ENCODE results near the gene INSRR.

The INSRR gene

DNA sequence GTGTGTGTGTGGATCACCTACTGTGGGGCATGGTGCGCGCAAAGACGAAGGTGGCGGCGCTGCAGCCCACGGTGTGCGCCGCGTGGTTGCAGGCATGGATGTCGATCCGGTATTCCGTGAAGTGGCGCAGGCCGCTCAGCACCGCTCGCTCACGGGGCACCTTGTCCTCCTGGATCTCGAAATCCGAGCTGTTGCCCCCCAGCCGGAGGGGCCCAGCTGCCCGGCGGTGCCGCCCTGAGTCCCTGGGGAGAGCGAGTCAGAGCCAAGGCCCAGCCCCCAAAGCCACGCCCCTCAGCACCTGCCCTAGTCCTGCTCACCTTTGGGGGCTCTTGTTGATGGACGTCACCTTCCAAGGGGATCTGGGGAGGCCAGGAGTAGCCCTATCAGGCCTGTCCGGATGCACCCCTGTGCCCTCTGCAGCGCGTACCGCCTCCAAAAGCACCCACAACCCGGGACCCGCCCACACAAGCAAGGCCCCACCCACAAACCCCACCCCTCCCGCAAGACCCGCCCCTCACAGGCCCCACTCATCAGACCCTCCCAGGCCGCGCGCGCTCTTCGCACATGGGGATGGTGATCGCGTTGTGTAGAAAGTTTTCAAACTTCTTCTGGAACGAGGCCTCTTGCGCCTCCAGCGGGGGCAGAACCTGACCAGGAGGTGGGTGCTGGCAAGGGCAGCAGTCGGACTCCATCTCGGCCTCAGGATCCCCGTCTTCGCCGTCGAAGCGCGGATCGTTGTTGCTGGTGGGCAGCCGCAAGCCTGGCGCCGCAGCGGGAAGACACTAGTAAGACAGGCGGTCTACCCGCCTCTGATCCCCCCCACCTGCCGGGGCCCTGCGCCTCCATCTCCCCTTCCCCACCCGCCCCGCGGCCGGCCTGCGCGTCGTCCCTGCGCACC lies 13.6 kb downstream of the INSRR start:
- peak; percentile 48 for DNase-seq (ENCODE audit: low spot score)
- in situ Hi-C loops (cut with MboI; ENCODE audit: low pct_unique_long_range_greater_than_20kb, low sequenced_read_pairs, unreplicated experiment) = no loop called here

DNA sequence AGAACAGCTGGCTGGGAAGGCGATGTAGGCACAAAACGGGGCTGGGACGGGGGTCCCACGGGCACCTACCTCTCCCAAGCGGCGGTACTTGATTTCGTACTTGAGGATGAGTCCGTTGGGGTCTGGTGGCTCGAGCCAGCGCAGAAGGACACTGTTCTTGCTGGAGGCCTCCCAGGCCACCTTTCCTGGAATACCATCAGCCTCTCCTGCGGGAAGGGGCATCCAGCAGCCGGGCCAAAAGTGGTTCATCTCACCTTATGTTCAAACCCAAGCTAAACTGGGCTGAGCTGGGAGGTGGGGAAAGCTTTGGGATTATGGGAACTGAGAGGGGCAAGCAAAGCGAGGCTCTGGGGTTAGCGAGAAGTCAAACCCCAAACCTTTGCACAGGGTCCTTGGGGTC lies 14.3 kb downstream of the INSRR start:
- DNase-seq (ENCODE audit: low spot score) = peak; percentile 20
- in situ Hi-C loops (cut with MboI; ENCODE audit: low pct_unique_long_range_greater_than_20kb, low sequenced_read_pairs, unreplicated experiment) = no loop called here
- TF ChIP-seq, protein P1, sequence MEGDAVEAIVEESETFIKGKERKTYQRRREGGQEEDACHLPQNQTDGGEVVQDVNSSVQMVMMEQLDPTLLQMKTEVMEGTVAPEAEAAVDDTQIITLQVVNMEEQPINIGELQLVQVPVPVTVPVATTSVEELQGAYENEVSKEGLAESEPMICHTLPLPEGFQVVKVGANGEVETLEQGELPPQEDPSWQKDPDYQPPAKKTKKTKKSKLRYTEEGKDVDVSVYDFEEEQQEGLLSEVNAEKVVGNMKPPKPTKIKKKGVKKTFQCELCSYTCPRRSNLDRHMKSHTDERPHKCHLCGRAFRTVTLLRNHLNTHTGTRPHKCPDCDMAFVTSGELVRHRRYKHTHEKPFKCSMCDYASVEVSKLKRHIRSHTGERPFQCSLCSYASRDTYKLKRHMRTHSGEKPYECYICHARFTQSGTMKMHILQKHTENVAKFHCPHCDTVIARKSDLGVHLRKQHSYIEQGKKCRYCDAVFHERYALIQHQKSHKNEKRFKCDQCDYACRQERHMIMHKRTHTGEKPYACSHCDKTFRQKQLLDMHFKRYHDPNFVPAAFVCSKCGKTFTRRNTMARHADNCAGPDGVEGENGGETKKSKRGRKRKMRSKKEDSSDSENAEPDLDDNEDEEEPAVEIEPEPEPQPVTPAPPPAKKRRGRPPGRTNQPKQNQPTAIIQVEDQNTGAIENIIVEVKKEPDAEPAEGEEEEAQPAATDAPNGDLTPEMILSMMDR (IDR thresholded peaks at IDR 0.05; ENCODE audit: extremely low read depth, insufficient read depth, missing control alignments) = no peak

More for the DNA sequence above, 13.6 kb downstream of the INSRR start:
- TF ChIP-seq, protein P1 (IDR thresholded peaks at IDR 0.05; ENCODE audit: extremely low read depth, insufficient read depth, missing control alignments) = no peak

DNA sequence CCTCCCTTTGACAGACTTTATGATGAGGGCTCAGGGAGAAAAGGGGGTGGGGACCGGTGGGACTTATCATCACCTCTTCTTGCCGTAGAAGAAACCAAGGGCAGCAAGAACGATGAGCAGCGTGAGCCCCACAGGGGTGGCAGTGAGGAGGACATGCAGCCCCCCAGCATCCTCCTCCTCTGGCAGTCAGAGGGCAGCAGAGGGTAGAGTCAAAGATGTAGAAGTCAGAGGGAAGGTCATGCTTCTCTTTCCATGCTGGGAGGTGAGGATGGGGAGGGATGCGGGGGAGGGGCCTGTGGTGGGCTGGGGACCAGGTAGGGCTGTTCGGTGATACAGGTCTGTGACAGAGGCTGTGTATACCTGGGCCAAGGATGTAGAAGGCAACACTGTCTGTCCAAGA lies 14.8 kb downstream of the INSRR start:
- TF ChIP-seq, protein P1 (IDR thresholded peaks at IDR 0.05; ENCODE audit: extremely low read depth, insufficient read depth, missing control alignments) = no peak
- in situ Hi-C loops (cut with MboI; ENCODE audit: low pct_unique_long_range_greater_than_20kb, low sequenced_read_pairs, unreplicated experiment) = no loop called here

DNA sequence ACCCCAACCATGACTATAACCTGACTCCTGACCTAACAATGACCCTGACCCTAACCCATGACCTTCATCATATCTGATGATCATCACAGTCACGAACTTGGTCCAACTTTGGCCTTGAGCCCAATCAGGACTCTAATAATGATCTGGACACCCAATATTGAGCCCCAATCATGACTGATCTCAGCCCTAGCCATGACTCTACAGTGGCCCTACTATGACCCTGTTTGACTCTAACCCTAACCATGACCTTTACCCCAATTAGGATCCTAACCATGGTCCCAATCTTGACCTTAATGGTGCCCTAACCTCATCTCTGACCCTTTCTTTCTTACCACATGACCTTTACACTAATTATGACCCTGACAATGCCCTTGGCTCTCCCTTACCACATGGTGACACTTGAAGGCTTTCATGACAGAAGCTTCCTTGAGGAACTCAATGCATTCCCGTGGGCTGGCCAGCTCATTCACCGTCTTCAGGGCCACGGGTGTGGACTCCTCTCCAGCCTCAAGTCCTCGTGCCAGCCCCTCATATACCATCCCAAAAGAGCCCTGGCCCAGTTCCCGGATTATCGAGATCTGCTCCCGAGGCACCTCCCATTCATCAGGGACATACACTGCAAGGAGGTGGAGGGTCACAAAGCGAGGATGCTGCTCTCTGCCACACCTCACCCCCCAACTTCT lies 16.2 kb downstream of the INSRR start:
- peak; percentile 7 for DNase-seq (ENCODE audit: low spot score)
- in situ Hi-C loops (cut with MboI; ENCODE audit: low pct_unique_long_range_greater_than_20kb, low sequenced_read_pairs, unreplicated experiment) = no loop called here
- TF ChIP-seq, protein P1 (IDR thresholded peaks at IDR 0.05; ENCODE audit: extremely low read depth, insufficient read depth, missing control alignments) = no peak

More for the DNA sequence above, 14.8 kb downstream of the INSRR start:
- DNase-seq (ENCODE audit: low spot score) = peak; percentile 17

DNA sequence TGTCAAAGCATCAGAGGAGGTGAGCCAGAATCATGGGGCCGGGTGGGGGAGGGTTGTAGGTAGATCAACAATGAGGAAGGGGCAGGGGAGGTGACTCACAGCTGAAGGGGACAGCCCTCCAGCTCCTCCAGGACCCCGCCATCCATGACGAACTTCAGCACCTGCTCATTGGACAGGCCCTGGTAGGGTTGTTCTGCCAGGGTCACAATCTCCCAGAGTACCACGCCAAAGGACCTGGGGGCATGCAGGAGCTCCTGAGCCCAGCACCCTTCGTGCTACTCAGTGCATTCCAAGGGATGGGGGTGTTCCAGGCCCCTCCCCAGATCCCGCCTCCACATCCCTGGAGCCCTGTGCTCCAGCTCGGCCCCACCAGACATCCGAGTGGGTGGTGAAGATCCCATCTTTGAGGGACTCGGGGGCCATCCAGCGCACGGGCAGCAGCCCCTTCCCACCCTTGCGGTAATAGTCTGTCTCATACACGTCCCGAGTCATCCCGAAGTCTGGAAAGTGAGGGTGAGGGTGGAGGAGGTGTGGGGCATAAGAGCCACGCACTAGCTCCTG lies 17.5 kb downstream of the INSRR start:
- TF ChIP-seq, protein P1 (IDR thresholded peaks at IDR 0.05; ENCODE audit: extremely low read depth, insufficient read depth, missing control alignments) = no peak
- DNase-seq (ENCODE audit: low spot score) = peak; percentile 9
- in situ Hi-C loops (cut with MboI; ENCODE audit: low pct_unique_long_range_greater_than_20kb, low sequenced_read_pairs, unreplicated experiment) = no loop called here

DNA sequence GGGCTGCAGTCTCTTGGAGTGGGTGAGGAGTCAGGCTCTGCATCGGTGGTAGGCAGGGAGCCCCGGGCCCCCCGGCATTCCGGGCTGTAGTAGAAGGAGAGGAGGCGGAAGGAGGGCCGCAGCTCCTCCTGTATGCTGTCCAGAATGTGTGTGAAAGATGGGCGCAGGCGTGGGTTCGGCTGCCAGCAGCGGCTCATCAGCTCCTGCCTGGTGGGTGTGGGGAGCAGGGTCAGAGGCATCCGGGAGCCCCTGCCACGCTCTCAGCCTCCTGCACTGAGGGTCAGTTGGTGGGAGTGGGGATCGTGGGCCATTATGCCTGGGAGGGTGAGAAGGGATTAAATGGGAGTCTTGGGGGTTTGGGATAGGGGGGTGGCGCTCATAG lies 18.0 kb downstream of the INSRR start:
- no peak for DNase-seq (ENCODE audit: low spot score)
- in situ Hi-C loops (cut with MboI; ENCODE audit: low pct_unique_long_range_greater_than_20kb, low sequenced_read_pairs, unreplicated experiment) = no loop called here
- TF ChIP-seq, protein P1 (IDR thresholded peaks at IDR 0.05; ENCODE audit: extremely low read depth, insufficient read depth, missing control alignments) = no peak

All from GM13977 (cell line).